Spleen (tissue), 7 donors: ENCODE results near the gene TMEM9B.

Experiments
- POLR2A ChIP-seq, 3 donors: fragments of 450-650 bp; IDR thresholded peaks; one replicate each; pipeline ENCODE4 v1.5.1; 2017; ENCODE audit warnings: antibody characterized with exemption in 3 of 3, mild to moderate bottlenecking in 1 of 3
- POLR2AphosphoS5 ChIP-seq, 3 donors: sonication (generic); formaldehyde crosslinking; IDR thresholded peaks; one replicate each; pipeline ENCODE4 v1.5.1; 2017; ENCODE audit warnings: antibody characterized with exemption in 3 of 3
- TF ChIP-seq, protein P1 (sequence below), 11 experiments: fragments of 200-600 bp in 7 of 11; fragments of 450-650 bp in 4 of 11; sonication (generic) in 4 of 11; IDR thresholded peaks in 8 of 11; conservative IDR thresholded peaks in 3 of 11; 1 replicate in 7 of 11; 2 replicates in 4 of 11; pipeline versions ENCODE4 v1.4.0 to v1.8.0; 2016 to 2021; ENCODE audit warnings: antibody characterized with exemption in 11 of 11, inconsistent platforms in 4 of 11, mild to moderate bottlenecking in 1 of 11
- donor health status: DM: no; HTN: no; CAD: no; lungs with moderate emphysema.
- donor health status: DM: no; HTN: no; CAD: no.
- donor health status: DM: no; HTN: no; CAD: no.

DNA sequence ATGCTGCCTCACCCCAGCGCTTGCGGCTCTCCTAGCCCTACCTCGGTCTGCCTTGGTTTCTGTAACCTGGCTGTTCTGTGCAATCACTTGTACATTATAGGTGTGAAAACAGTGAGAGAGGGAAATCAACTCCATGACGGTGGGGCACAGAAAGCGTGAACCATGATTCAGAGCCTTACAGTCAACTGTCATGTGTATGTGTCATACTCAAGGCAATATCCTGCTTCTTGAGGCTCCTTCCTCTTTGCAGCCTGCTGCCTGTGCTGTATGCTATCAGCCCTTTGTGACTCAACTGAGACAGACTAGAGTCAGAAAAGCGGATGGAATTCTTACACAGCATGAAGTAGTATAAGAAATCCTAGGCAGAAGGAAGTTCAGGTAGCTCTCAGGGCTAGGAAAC is 37.5 kb upstream of the TMEM9B start:
- TF ChIP-seq, protein P1, sequence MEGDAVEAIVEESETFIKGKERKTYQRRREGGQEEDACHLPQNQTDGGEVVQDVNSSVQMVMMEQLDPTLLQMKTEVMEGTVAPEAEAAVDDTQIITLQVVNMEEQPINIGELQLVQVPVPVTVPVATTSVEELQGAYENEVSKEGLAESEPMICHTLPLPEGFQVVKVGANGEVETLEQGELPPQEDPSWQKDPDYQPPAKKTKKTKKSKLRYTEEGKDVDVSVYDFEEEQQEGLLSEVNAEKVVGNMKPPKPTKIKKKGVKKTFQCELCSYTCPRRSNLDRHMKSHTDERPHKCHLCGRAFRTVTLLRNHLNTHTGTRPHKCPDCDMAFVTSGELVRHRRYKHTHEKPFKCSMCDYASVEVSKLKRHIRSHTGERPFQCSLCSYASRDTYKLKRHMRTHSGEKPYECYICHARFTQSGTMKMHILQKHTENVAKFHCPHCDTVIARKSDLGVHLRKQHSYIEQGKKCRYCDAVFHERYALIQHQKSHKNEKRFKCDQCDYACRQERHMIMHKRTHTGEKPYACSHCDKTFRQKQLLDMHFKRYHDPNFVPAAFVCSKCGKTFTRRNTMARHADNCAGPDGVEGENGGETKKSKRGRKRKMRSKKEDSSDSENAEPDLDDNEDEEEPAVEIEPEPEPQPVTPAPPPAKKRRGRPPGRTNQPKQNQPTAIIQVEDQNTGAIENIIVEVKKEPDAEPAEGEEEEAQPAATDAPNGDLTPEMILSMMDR (IDR thresholded peaks at IDR 0.05 in 8 of 11, conservative IDR thresholded peaks at IDR 0.05 in 3 of 11), result no peak
- TF ChIP-seq POLR2AphosphoS5 (IDR thresholded peaks at IDR 0.05), result no peak
- TF ChIP-seq POLR2A (IDR thresholded peaks at IDR 0.05), result no peak
